ENCODE measurements around the gene GSTM1.

GRCh38 chr1:109644670-109645069, 42.9 kb upstream of the GSTM1 start:
- TF ChIP-seq, protein P1, sequence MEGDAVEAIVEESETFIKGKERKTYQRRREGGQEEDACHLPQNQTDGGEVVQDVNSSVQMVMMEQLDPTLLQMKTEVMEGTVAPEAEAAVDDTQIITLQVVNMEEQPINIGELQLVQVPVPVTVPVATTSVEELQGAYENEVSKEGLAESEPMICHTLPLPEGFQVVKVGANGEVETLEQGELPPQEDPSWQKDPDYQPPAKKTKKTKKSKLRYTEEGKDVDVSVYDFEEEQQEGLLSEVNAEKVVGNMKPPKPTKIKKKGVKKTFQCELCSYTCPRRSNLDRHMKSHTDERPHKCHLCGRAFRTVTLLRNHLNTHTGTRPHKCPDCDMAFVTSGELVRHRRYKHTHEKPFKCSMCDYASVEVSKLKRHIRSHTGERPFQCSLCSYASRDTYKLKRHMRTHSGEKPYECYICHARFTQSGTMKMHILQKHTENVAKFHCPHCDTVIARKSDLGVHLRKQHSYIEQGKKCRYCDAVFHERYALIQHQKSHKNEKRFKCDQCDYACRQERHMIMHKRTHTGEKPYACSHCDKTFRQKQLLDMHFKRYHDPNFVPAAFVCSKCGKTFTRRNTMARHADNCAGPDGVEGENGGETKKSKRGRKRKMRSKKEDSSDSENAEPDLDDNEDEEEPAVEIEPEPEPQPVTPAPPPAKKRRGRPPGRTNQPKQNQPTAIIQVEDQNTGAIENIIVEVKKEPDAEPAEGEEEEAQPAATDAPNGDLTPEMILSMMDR (conservative IDR thresholded peaks at IDR 0.05): no peak
- no peak for TF ChIP-seq ZFX (IDR thresholded peaks at IDR 0.05)
